WTC11 (cell line): Measurements from ENCODE around the gene PKMYT1. TPM values are rescaled to one million over a fixed set of nuclear protein-coding genes. Genes with fewer than 3 reads are reported as not detected.

Experiments used
- ATAC-seq: fragments of 200-7000 bp; cut with Tn5 transposase; 2 replicates; pipeline ENCODE4 v1.10.0; 2021; ENCODE audit warnings: mild to moderate bottlenecking, moderate library complexity
- CTCF ChIA-PET: fragments of 300-600 bp; sonication (Branson Sonifier 250); formaldehyde crosslinking; loops from one replicate; lab custom pipeline; 2021; ENCODE audit warnings: antibody characterized with exemption; lab: Charles Lee
- POLR2A ChIA-PET: fragments of 350-600 bp; sonication (Branson Sonifier 250); formaldehyde crosslinking; loops from one replicate; lab custom pipeline; 2021; ENCODE audit warnings: antibody characterized with exemption; lab: Charles Lee
- DNase-seq: peaks from one replicate; pipeline ENCODE4 v3.0.0; 2021; ENCODE audit warnings: low spot score
- H3K27ac Mint-ChIP-seq: 2 replicates; pipeline ENCODE4 v1.8.0; 2021; ENCODE audit warnings: mixed read lengths
- H3K27me3 Mint-ChIP-seq: 2 replicates; pipeline ENCODE4 v1.8.0; 2021; ENCODE audit warnings: low read depth, mild to moderate bottlenecking, moderate library complexity, mixed read lengths
- H3K36me3 Mint-ChIP-seq: 2 replicates; pipeline ENCODE4 v1.8.0; 2021; ENCODE audit warnings: mixed read lengths
- H3K4me1 Mint-ChIP-seq: 2 replicates; pipeline ENCODE4 v1.8.0; 2022; ENCODE audit warnings: mixed read lengths
- H3K4me3 Mint-ChIP-seq: 2 replicates; pipeline ENCODE4 v1.8.0; 2021; ENCODE audit warnings: mild to moderate bottlenecking, moderate library complexity, mixed read lengths
- H3K9me3 Mint-ChIP-seq: 2 replicates; pipeline ENCODE4 v1.8.0; 2021; ENCODE audit warnings: mixed read lengths
- CBFB ChIP-seq: sonication (generic); formaldehyde crosslinking; IDR thresholded peaks from 2 replicates; pipeline ENCODE4 v1.8.1; 2022; ENCODE audit warnings: mild to moderate bottlenecking, low read depth, missing genetic modification reagents
- CREB1 ChIP-seq: sonication (generic); formaldehyde crosslinking; IDR thresholded peaks from 2 replicates; pipeline ENCODE4 v1.8.0; 2023; ENCODE audit warnings: mild to moderate bottlenecking, missing genetic modification reagents
- ERG ChIP-seq: fragments of 250-450 bp; sonication (Bioruptor Pico); IDR thresholded peaks from 2 replicates; pipeline ENCODE4 v1.8.0; 2021; ENCODE audit warnings: mild to moderate bottlenecking
- ESRRA ChIP-seq: sonication (generic); formaldehyde crosslinking; IDR thresholded peaks from 2 replicates; pipeline ENCODE4 v1.8.1; 2022; ENCODE audit warnings: mild to moderate bottlenecking, missing genetic modification reagents, borderline replicate concordance
- FOXJ3 ChIP-seq: sonication (generic); formaldehyde crosslinking; IDR thresholded peaks from 2 replicates; pipeline ENCODE4 v1.9.0; 2021; ENCODE audit warnings: missing genetic modification reagents, mild to moderate bottlenecking, borderline replicate concordance
- GRHL2 ChIP-seq: fragments of 250-450 bp; sonication (Bioruptor Pico); IDR thresholded peaks from 2 replicates; pipeline ENCODE4 v1.8.0; 2022; ENCODE audit warnings: mild to moderate bottlenecking, moderate library complexity; ENCODE audit not compliant: insufficient replicate concordance, severe bottlenecking
- KAT7 ChIP-seq: sonication (generic); formaldehyde crosslinking; IDR thresholded peaks from 2 replicates; pipeline ENCODE4 v1.8.1; 2023; ENCODE audit warnings: missing genetic modification reagents, mild to moderate bottlenecking, borderline replicate concordance
- MYBL2 ChIP-seq: sonication (generic); formaldehyde crosslinking; IDR thresholded peaks from 2 replicates; pipeline ENCODE4 v1.8.1; 2023; ENCODE audit warnings: mild to moderate bottlenecking, moderate library complexity, missing genetic modification reagents
- OVOL2 ChIP-seq: fragments of 250-450 bp; sonication (Bioruptor Pico); IDR thresholded peaks from 2 replicates; pipeline ENCODE4 v1.9.0; 2021; ENCODE audit warnings: mild to moderate bottlenecking, borderline replicate concordance
- PREB ChIP-seq: sonication (generic); formaldehyde crosslinking; IDR thresholded peaks from 2 replicates; pipeline ENCODE4 v1.8.1; 2022; ENCODE audit warnings: mild to moderate bottlenecking, missing genetic modification reagents, moderate library complexity, borderline replicate concordance
- ZNF121 ChIP-seq: sonication (generic); formaldehyde crosslinking; IDR thresholded peaks from 2 replicates; pipeline ENCODE4 v1.8.0; 2023; ENCODE audit warnings: missing genetic modification reagents
- ZNF219 ChIP-seq: sonication (generic); formaldehyde crosslinking; IDR thresholded peaks from 2 replicates; pipeline ENCODE4 v1.8.0; 2023; ENCODE audit warnings: missing genetic modification reagents, mild to moderate bottlenecking, borderline replicate concordance
- ZNF263 ChIP-seq: sonication (generic); formaldehyde crosslinking; IDR thresholded peaks from 2 replicates; pipeline ENCODE4 v1.8.1; 2022; ENCODE audit warnings: low read depth, mild to moderate bottlenecking, moderate library complexity, missing genetic modification reagents
- ZNF396 ChIP-seq: fragments of 250-450 bp; sonication (Bioruptor Pico); IDR thresholded peaks from 2 replicates; pipeline ENCODE4 v1.8.0; 2021; ENCODE audit warnings: mild to moderate bottlenecking, moderate library complexity, borderline replicate concordance
- ZNF425 ChIP-seq: fragments of 250-450 bp; sonication (Bioruptor Pico); conservative IDR thresholded peaks from 2 replicates; pipeline ENCODE4 v1.9.0; 2021; ENCODE audit warnings: mild to moderate bottlenecking
- total RNA-seq: library from RNA; stranded (reverse); gene quantifications from 3 replicates; pipeline ENCODE4 v1.2.3, GENCODE V29; 2021
- TF ChIP-seq, protein P1 (sequence below): sonication (generic); formaldehyde crosslinking; IDR thresholded peaks from 2 replicates; pipeline ENCODE4 v1.8.0; 2022; ENCODE audit warnings: mild to moderate bottlenecking, missing genetic modification reagents
- TF ChIP-seq, protein P2 (sequence below): sonication (generic); formaldehyde crosslinking; IDR thresholded peaks from 2 replicates; pipeline ENCODE4 v1.8.0; 2022; ENCODE audit warnings: missing genetic modification reagents
- TF ChIP-seq, protein P3 (sequence below): fragments of 250-450 bp; sonication (Bioruptor Pico); IDR thresholded peaks from 2 replicates; pipeline ENCODE4 v2.1.2; 2022; ENCODE audit warnings: mild to moderate bottlenecking, moderate library complexity
- TF ChIP-seq, protein P4 (sequence below): sonication (generic); formaldehyde crosslinking; conservative IDR thresholded peaks from 2 replicates; pipeline ENCODE4 v1.8.1; 2023; ENCODE audit warnings: mild to moderate bottlenecking, low read depth, missing genetic modification reagents, moderate library complexity

The PKMYT1 gene
- total RNA-seq, 1 experiment from 2014 or later, result 120 TPM

GRCh38 chr16:3026003-3026378 is 45.7 kb upstream of the PKMYT1 start:
- TF ChIP-seq CREB1 (CRISPR knock-in tag) (no peak), ZNF121 (CRISPR knock-in tag) (no peak), ZNF263 (CRISPR knock-in tag) (no peak), ZNF425 (CRISPR knock-in tag) (no peak), KAT7 (no peak), FOXJ3 (no peak), OVOL2 (no peak), ZNF219 (CRISPR knock-in tag) (no peak), MYBL2 (CRISPR knock-in tag) (no peak), PREB (CRISPR knock-in tag) (no peak), ESRRA (CRISPR knock-in tag) (no peak), ERG (CRISPR knock-in tag) (no peak), ZNF396 (CRISPR knock-in tag) (no peak), GRHL2 (CRISPR knock-in tag) (no peak), CBFB (CRISPR knock-in tag) (no peak)
- TF ChIP-seq, protein P1, sequence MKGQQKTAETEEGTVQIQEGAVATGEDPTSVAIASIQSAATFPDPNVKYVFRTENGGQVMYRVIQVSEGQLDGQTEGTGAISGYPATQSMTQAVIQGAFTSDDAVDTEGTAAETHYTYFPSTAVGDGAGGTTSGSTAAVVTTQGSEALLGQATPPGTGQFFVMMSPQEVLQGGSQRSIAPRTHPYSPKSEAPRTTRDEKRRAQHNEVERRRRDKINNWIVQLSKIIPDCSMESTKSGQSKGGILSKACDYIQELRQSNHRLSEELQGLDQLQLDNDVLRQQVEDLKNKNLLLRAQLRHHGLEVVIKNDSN (CRISPR knock-in tag), result no peak
- TF ChIP-seq, protein P2, sequence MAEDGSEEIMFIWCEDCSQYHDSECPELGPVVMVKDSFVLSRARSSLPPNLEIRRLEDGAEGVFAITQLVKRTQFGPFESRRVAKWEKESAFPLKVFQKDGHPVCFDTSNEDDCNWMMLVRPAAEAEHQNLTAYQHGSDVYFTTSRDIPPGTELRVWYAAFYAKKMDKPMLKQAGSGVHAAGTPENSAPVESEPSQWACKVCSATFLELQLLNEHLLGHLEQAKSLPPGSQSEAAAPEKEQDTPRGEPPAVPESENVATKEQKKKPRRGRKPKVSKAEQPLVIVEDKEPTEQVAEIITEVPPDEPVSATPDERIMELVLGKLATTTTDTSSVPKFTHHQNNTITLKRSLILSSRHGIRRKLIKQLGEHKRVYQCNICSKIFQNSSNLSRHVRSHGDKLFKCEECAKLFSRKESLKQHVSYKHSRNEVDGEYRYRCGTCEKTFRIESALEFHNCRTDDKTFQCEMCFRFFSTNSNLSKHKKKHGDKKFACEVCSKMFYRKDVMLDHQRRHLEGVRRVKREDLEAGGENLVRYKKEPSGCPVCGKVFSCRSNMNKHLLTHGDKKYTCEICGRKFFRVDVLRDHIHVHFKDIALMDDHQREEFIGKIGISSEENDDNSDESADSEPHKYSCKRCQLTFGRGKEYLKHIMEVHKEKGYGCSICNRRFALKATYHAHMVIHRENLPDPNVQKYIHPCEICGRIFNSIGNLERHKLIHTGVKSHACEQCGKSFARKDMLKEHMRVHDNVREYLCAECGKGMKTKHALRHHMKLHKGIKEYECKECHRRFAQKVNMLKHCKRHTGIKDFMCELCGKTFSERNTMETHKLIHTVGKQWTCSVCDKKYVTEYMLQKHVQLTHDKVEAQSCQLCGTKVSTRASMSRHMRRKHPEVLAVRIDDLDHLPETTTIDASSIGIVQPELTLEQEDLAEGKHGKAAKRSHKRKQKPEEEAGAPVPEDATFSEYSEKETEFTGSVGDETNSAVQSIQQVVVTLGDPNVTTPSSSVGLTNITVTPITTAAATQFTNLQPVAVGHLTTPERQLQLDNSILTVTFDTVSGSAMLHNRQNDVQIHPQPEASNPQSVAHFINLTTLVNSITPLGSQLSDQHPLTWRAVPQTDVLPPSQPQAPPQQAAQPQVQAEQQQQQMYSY, result no peak
- TF ChIP-seq, protein P3, sequence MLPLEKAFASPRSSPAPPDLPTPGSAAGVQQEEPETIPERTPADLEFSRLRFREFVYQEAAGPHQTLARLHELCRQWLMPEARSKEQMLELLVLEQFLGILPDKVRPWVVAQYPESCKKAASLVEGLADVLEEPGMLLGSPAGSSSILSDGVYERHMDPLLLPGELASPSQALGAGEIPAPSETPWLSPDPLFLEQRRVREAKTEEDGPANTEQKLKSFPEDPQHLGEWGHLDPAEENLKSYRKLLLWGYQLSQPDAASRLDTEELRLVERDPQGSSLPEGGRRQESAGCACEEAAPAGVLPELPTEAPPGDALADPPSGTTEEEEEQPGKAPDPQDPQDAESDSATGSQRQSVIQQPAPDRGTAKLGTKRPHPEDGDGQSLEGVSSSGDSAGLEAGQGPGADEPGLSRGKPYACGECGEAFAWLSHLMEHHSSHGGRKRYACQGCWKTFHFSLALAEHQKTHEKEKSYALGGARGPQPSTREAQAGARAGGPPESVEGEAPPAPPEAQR (CRISPR knock-in tag), result no peak
- TF ChIP-seq, protein P4, sequence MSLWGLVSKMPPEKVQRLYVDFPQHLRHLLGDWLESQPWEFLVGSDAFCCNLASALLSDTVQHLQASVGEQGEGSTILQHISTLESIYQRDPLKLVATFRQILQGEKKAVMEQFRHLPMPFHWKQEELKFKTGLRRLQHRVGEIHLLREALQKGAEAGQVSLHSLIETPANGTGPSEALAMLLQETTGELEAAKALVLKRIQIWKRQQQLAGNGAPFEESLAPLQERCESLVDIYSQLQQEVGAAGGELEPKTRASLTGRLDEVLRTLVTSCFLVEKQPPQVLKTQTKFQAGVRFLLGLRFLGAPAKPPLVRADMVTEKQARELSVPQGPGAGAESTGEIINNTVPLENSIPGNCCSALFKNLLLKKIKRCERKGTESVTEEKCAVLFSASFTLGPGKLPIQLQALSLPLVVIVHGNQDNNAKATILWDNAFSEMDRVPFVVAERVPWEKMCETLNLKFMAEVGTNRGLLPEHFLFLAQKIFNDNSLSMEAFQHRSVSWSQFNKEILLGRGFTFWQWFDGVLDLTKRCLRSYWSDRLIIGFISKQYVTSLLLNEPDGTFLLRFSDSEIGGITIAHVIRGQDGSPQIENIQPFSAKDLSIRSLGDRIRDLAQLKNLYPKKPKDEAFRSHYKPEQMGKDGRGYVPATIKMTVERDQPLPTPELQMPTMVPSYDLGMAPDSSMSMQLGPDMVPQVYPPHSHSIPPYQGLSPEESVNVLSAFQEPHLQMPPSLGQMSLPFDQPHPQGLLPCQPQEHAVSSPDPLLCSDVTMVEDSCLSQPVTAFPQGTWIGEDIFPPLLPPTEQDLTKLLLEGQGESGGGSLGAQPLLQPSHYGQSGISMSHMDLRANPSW (CRISPR knock-in tag), result no peak
- ChIA-PET CTCF (interaction anchor here (2.7 kb wide), 1 partner anchor 104 kb away, joined by 19 read pairs; no protein-coding TSS in a partner anchor), POLR2A (interaction anchor here (17.1 kb wide), 1 partner anchor 20 kb away, joined by 502 read pairs; the partner anchor contains the start of gene CLDN9)
- Mint-ChIP-seq H3K4me3 (no peak overlapping the region), H3K36me3 (peaks cover 23% of the 10 kb centered on the region), H3K27me3 (no peaks in the 10 kb centered on the region), H3K4me1 (peaks cover 36% of the 10 kb centered on the region), H3K9me3 (no peaks in the 10 kb centered on the region), H3K27ac (no peak overlapping the region)
- DNase-seq, result no peak
- ATAC-seq, result no peak
